IPS-15b (cell line): Measurements from ENCODE around the gene TMEM209.
"Not testable (repeated sequence)": the region's sequence is repeated elsewhere in the genome, so short reads cannot be mapped to it uniquely, and the experiment has no call there.

Experiments
- H3K27me3 ChIP-seq: one replicate; pipeline ENCODE4 v1.6.1; 2013; ENCODE audit warnings: low read length; ENCODE audit not compliant: control insufficient read depth, insufficient read depth
- H3K36me3 ChIP-seq: one replicate; pipeline ENCODE4 v1.6.1; 2013; ENCODE audit warnings: low read length; ENCODE audit not compliant: control insufficient read depth, insufficient read depth
- H3K4me1 ChIP-seq: one replicate; pipeline ENCODE4 v1.6.1; 2013; ENCODE audit warnings: mild to moderate bottlenecking, low read length; ENCODE audit not compliant: control insufficient read depth, insufficient read depth
- H3K4me3 ChIP-seq: one replicate; pipeline ENCODE4 v1.5.1; 2013; ENCODE audit warnings: low read depth, low read length
- H3K9ac ChIP-seq: one replicate; pipeline ENCODE4 v1.6.1; 2013; ENCODE audit warnings: low read depth, mild to moderate bottlenecking, low read length
- H3K9me3 ChIP-seq: one replicate; pipeline ENCODE4 v1.6.1; 2013; ENCODE audit warnings: mild to moderate bottlenecking, low read length; ENCODE audit not compliant: control insufficient read depth, insufficient read depth

TMEM209 gene

GRCh38 chr7:130184349-130184748 is 20.9 kb downstream of the TMEM209 start:
- not testable (repeated sequence) for H3K4me3 ChIP-seq, H3K27me3 ChIP-seq, H3K9me3 ChIP-seq, H3K4me1 ChIP-seq, H3K9ac ChIP-seq
- H3K36me3 ChIP-seq = peaks cover 12% of the 10 kb centered on the region

- Histone ChIP-seq H3K9ac (no peak overlapping the region), H3K4me1 (no peaks in the 10 kb centered on the region), H3K4me3 (no peak overlapping the region), H3K27me3 (no peaks in the 10 kb centered on the region), H3K36me3 (peaks cover 15% of the 10 kb centered on the region), H3K9me3 (no peaks in the 10 kb centered on the region)
Measured at GRCh38 chr7:130182990-130183389, 22.2 kb downstream of the TMEM209 start.

- H3K9me3 ChIP-seq = no peaks in the 10 kb centered on the region
- H3K4me3 ChIP-seq = no peak overlapping the region
- H3K9ac ChIP-seq = no peak overlapping the region
- no peaks in the 10 kb centered on the region for H3K27me3 ChIP-seq
- peaks cover 15% of the 10 kb centered on the region for H3K36me3 ChIP-seq
- H3K4me1 ChIP-seq = no peaks in the 10 kb centered on the region
Measured at GRCh38 chr7:130181263-130181605, 24.0 kb downstream of the TMEM209 start.

DNA sequence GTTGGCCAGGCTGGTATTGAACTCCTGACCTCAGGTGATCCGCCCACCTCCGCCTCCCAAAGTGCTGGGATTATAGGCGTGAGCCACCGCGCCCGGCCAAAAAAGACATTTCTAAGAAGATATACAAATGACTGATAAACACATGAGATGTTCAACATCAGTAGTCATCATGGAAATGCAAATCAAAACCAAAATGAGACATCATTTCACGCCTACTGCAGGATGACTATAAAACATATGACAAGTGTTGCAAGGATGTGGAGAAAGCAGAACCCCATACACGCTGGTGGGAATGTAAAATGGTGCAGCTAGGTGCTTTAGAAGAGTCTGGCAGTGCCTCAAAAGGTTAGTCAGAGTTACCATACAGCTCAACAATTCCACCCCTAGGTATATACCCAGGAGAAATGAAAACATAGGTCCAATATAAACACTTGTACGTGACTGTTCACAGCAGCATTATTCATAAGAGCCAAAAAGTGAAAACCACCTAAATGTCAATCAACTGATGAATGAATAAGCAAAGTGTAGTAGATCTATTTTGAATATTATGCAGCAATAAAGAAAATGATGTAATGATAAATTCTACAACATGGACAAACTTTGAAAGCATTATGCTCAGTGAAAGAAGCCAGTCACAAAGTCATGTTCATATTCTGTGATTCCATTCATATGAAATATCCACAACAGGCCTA is 24.5 kb downstream of the TMEM209 start:
- Histone ChIP-seq H3K36me3 (peaks cover 15% of the 10 kb centered on the region), H3K4me1 (no peaks in the 10 kb centered on the region), H3K4me3 (no peak overlapping the region), H3K9ac (no peak overlapping the region), H3K9me3 (no peaks in the 10 kb centered on the region), H3K27me3 (no peaks in the 10 kb centered on the region)

DNA sequence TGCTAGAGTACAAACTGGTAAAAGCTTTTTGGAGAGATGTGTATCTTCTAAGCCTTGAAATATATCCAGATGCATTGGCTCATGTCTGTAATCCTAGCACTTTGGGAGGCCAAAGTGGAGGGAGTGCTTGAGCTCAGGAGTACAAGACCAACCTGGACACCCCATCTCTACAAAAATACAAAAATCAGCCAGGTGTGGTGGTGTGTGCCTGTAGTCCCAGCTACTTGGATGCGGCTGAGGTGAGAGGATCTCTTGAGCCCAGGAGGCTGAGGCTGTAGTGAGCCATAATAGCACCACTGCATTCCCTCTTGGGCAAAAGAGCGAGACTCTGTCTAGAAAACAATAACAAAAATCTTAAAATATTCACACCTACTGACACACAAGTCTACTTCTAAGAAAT is 25.6 kb downstream of the TMEM209 start:
- no peak overlapping the region for H3K9ac ChIP-seq
- H3K36me3 ChIP-seq = peaks cover 11% of the 10 kb centered on the region

GRCh38 chr7:130178251-130178650 is 27.0 kb downstream of the TMEM209 start:
- no peak overlapping the region for H3K4me3 ChIP-seq
- no peaks in the 10 kb centered on the region for H3K4me1 ChIP-seq
- H3K36me3 ChIP-seq = peaks cover 11% of the 10 kb centered on the region
- no peak overlapping the region for H3K9ac ChIP-seq
- no peaks in the 10 kb centered on the region for H3K9me3 ChIP-seq
- H3K27me3 ChIP-seq = no peaks in the 10 kb centered on the region

More for the DNA sequence above, 25.6 kb downstream of the TMEM209 start:
- Histone ChIP-seq H3K27me3 (no peaks in the 10 kb centered on the region), H3K4me1 (no peaks in the 10 kb centered on the region), H3K4me3 (no peak overlapping the region), H3K9me3 (no peaks in the 10 kb centered on the region)

DNA sequence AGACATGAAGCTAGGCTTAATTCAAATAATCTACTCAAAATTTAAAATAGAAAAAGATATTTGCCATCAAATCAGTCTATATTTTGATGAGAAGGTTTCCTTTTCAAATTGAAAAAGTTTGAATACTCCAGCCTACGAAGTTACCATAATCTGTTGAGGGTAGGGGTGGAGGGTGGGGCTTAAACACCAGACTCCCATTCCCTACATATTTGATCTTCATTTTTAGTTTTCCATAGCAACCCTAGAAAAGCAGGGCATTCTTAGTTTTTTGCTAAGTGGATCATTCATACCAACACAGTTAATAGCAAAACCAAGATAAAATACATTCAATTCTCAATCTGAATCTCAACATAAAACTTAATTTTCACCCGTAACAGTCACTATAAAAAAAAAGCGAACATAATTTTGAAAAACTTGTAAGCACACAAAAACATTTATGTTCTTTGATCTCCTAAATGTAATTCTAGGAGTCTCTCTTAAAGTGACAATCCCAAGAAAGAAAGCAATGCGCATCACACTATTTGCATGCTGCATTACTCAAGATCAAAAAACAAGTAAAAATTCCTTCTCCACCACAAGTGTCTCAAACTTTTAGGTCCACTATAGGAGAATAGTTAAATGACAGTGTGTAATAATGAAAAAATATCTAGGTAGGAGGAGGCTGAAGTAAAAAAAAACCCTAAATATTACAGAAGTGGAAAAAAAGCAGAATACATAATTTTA is 30.8 kb downstream of the TMEM209 start:
- no peaks in the 10 kb centered on the region for H3K27me3 ChIP-seq
- H3K4me1 ChIP-seq = no peaks in the 10 kb centered on the region
- H3K4me3 ChIP-seq = no peak overlapping the region
- H3K36me3 ChIP-seq = peaks cover 16% of the 10 kb centered on the region
- no peak overlapping the region for H3K9ac ChIP-seq
- no peaks in the 10 kb centered on the region for H3K9me3 ChIP-seq

GRCh38 chr7:130162196-130162595 is 43.0 kb downstream of the TMEM209 start:
- no peaks in the 10 kb centered on the region for H3K27me3 ChIP-seq
- H3K36me3 ChIP-seq = no peaks in the 10 kb centered on the region
- H3K4me3 ChIP-seq = no peak overlapping the region
- no peaks in the 10 kb centered on the region for H3K9me3 ChIP-seq
- no peaks in the 10 kb centered on the region for H3K4me1 ChIP-seq
- no peak overlapping the region for H3K9ac ChIP-seq

DNA sequence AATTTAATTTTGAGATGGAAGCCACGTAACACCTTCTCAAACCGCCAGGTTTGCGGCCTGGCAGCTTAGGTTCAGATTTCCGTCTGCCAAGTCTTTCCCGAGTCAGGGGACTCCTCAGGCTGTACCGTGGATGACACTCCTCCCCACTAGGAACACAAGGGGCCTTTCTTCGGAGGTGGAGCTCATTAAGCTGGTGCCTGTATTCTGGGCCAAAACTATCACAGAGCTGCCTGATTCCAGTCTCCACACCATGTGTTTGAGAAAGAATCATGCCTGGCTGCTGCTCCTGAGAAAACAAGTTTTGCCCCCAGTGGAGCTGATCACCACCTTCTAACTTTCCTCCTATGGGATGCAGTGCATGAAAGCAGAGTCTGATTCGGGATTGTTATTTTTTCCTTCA is 44.8 kb downstream of the TMEM209 start:
- Histone ChIP-seq H3K27me3 (no peaks in the 10 kb centered on the region), H3K4me3 (no peak overlapping the region), H3K4me1 (no peaks in the 10 kb centered on the region), H3K9ac (no peak overlapping the region), H3K36me3 (no peaks in the 10 kb centered on the region), H3K9me3 (no peaks in the 10 kb centered on the region)

DNA sequence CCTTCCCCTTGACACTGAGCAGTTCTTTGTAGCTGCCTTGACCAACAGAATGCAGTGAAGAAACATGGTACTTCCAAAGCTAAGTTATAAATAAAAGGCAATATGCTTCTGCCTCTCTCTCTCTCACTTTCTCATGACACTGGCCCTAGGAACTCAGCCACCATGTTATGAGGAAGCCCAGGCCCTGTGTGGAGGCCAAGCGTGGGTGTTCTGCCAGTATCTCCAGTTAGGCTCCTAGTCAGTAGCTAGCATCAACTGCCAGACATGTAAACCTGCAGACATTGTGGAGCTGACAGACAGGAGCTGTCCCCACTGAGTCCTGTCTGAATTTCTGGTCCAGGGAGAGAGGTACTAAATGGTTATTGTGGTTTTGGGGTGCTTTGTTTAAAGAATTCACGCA is 45.2 kb downstream of the TMEM209 start:
- Histone ChIP-seq H3K4me1 (no peaks in the 10 kb centered on the region), H3K36me3 (no peaks in the 10 kb centered on the region), H3K27me3 (no peaks in the 10 kb centered on the region), H3K4me3 (no peak overlapping the region), H3K9me3 (no peaks in the 10 kb centered on the region), H3K9ac (no peak overlapping the region)

DNA sequence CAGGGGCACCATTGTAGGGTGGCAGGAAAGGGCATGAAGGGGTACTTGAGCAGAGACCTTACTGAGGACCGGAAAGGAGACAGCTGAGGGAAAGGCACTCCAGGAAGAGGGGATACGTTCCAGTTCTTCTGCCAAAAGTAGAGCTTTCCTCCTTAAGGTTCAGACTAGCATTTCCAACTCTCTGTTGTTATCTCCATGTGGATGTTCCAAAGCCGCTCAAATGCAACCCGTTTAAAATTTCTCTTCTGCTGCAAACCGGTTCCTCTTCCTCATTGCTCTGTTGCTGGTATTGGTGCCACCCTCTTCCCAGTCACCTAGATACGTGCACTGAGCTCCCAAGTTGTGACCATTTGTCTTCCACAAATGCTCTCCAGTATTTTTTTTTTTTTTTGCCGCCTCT is 47.5 kb downstream of the TMEM209 start:
- Histone ChIP-seq H3K36me3 (no peaks in the 10 kb centered on the region), H3K4me1 (no peaks in the 10 kb centered on the region), H3K4me3 (no peak overlapping the region), H3K9me3 (no peaks in the 10 kb centered on the region), H3K27me3 (no peaks in the 10 kb centered on the region), H3K9ac (no peak overlapping the region)

DNA sequence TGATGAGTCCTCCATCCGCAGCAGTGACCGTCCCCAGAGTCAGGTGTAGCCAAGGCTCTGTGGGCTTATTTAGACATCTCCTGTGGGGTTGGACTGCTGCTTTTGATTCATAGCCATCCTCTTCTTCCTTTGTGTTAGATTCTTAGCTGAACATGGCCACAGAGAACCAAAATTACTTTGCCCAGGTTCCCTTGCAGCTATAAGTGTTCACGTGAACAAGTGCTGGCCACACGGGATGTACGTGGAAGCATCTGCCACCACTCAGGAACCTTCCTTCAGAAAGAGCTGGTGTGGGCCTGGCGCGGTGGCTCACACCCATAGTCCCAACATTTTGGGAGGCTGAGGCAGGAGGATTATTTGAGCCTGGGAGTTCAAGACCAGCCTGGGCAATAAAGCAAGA is 49.1 kb downstream of the TMEM209 start:
- Histone ChIP-seq H3K4me3 (no peak overlapping the region), H3K27me3 (no peaks in the 10 kb centered on the region), H3K9ac (no peak overlapping the region), H3K36me3 (no peaks in the 10 kb centered on the region), H3K9me3 (no peaks in the 10 kb centered on the region), H3K4me1 (no peaks in the 10 kb centered on the region)
